SK-N-SH treated with all-trans-retinoic acid at 6 μM for 48 hours (cell line): Measurements from ENCODE around the gene SLC40A1.

Experiments used
- ATAC-seq: fragments of 200-7000 bp; cut with Tn5 transposase; 3 replicates; pipeline ENCODE4 v1.9.1; 2020; ENCODE audit warnings: mild to moderate bottlenecking, moderate library complexity
- BACH2 ChIP-seq: fragments of 250-450 bp; sonication (Bioruptor Pico); IDR thresholded peaks from 2 replicates; pipeline ENCODE4 v1.9.0; 2021; ENCODE audit warnings: mild to moderate bottlenecking, borderline replicate concordance
- CSDC2 ChIP-seq: fragments of 250-450 bp; sonication (Bioruptor Pico); IDR thresholded peaks from 2 replicates; pipeline ENCODE4 v1.5.0; 2020; ENCODE audit warnings: mild to moderate bottlenecking, moderate library complexity
- ESRRG ChIP-seq: fragments of 250-450 bp; sonication (Bioruptor Pico); IDR thresholded peaks from 2 replicates; pipeline ENCODE4 v1.6.1; 2021; ENCODE audit warnings: mild to moderate bottlenecking
- GLIS3 ChIP-seq: fragments of 250-450 bp; sonication (Bioruptor Pico); IDR thresholded peaks from 2 replicates; pipeline ENCODE4 v1.5.0; 2020; ENCODE audit warnings: mild to moderate bottlenecking, moderate library complexity
- ISL1 ChIP-seq: fragments of 250-450 bp; sonication (Bioruptor Pico); IDR thresholded peaks from 2 replicates; pipeline ENCODE4 v2.1.2; 2022; ENCODE audit warnings: mild to moderate bottlenecking, moderate library complexity
- OSR1 ChIP-seq: fragments of 250-450 bp; sonication (Bioruptor Pico); IDR thresholded peaks from 2 replicates; pipeline ENCODE4 v1.8.0; 2022; ENCODE audit warnings: moderate library complexity, mild to moderate bottlenecking, inconsistent platforms
- PPARA ChIP-seq: fragments of 250-450 bp; sonication (Bioruptor Pico); IDR thresholded peaks from 2 replicates; pipeline ENCODE4 v1.5.0; 2020; ENCODE audit warnings: mild to moderate bottlenecking, borderline replicate concordance
- RARB ChIP-seq: fragments of 250-450 bp; sonication (Bioruptor Pico); IDR thresholded peaks from 2 replicates; pipeline ENCODE4 v1.8.0; 2021; ENCODE audit warnings: mild to moderate bottlenecking, moderate library complexity
- SNAI2 ChIP-seq: fragments of 250-450 bp; sonication (Bioruptor Pico); IDR thresholded peaks from 2 replicates; pipeline ENCODE4 v1.5.0; 2020; ENCODE audit warnings: mild to moderate bottlenecking, moderate library complexity
- TCF4 ChIP-seq: fragments of 250-450 bp; sonication (Bioruptor Pico); IDR thresholded peaks from 2 replicates; pipeline ENCODE4 v1.8.0; 2021; ENCODE audit warnings: mild to moderate bottlenecking, moderate library complexity, borderline replicate concordance
- ZC3H10 ChIP-seq: fragments of 250-450 bp; sonication (Bioruptor Pico); IDR thresholded peaks from 2 replicates; pipeline ENCODE4 v1.5.1; 2021; ENCODE audit warnings: mild to moderate bottlenecking, moderate library complexity
- ZFP3 ChIP-seq: fragments of 250-450 bp; sonication (Bioruptor Pico); IDR thresholded peaks from 2 replicates; pipeline ENCODE4 v1.5.0; 2020; ENCODE audit warnings: mild to moderate bottlenecking, moderate library complexity
- ZFP30 ChIP-seq: fragments of 450-650 bp; formaldehyde crosslinking; IDR thresholded peaks from 2 replicates; pipeline ENCODE4 v1.5.0; 2022; ENCODE audit warnings: mild to moderate bottlenecking, moderate library complexity
- ZNF565 ChIP-seq: fragments of 450-650 bp; formaldehyde crosslinking; conservative IDR thresholded peaks from 2 replicates; pipeline ENCODE4 v1.5.0; 2020; ENCODE audit warnings: low read depth, mild to moderate bottlenecking, moderate library complexity
- ZNF70 ChIP-seq: fragments of 450-650 bp; formaldehyde crosslinking; IDR thresholded peaks from 2 replicates; pipeline ENCODE4 v1.5.0; 2020; ENCODE audit warnings: mild to moderate bottlenecking, moderate library complexity
- ZNF8 ChIP-seq: fragments of 450-650 bp; formaldehyde crosslinking; IDR thresholded peaks from 2 replicates; pipeline ENCODE4 v1.5.0; 2020; ENCODE audit warnings: mild to moderate bottlenecking, moderate library complexity
- TF ChIP-seq, protein P1 (sequence below): fragments of 250-450 bp; sonication (Bioruptor Pico); IDR thresholded peaks from 2 replicates; pipeline ENCODE4 v1.8.0; 2020; ENCODE audit warnings: mild to moderate bottlenecking, moderate library complexity, borderline replicate concordance
- TF ChIP-seq, protein P2 (sequence below): fragments of 250-450 bp; sonication (Bioruptor Pico); IDR thresholded peaks from 2 replicates; pipeline ENCODE4 v1.5.1; 2020; ENCODE audit warnings: low read depth, mild to moderate bottlenecking, moderate library complexity
- TF ChIP-seq, protein P3 (sequence below): fragments of 250-450 bp; sonication (Bioruptor Pico); IDR thresholded peaks from 2 replicates; pipeline ENCODE4 v1.8.0; 2021; ENCODE audit warnings: low read depth, mild to moderate bottlenecking, moderate library complexity, borderline replicate concordance
- TF ChIP-seq, protein P4 (sequence below): fragments of 250-450 bp; sonication (Bioruptor Pico); IDR thresholded peaks from 2 replicates; pipeline ENCODE4 v1.5.0; 2020; ENCODE audit warnings: mild to moderate bottlenecking, moderate library complexity

Gene SLC40A1

DNA sequence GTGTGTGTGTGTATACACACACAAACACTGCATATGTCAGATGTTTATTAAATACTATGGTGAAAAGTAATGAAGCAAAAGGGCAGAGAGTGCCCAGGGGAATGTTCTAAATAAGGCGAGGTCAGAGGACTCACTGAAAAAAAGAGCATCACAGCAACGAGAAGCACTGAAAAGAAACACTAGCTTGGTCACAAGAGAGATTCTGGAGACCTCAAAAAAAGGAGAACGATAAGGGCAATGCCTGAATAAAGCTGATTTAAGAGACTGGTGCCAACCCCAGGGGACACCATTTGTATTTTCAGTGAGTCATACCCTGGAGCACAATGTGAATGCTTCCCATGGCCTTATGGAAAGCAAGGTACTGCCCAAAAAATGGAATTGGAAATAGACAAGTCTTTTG is 14.5 kb downstream of the SLC40A1 start (continued):
- TF ChIP-seq, protein P1, sequence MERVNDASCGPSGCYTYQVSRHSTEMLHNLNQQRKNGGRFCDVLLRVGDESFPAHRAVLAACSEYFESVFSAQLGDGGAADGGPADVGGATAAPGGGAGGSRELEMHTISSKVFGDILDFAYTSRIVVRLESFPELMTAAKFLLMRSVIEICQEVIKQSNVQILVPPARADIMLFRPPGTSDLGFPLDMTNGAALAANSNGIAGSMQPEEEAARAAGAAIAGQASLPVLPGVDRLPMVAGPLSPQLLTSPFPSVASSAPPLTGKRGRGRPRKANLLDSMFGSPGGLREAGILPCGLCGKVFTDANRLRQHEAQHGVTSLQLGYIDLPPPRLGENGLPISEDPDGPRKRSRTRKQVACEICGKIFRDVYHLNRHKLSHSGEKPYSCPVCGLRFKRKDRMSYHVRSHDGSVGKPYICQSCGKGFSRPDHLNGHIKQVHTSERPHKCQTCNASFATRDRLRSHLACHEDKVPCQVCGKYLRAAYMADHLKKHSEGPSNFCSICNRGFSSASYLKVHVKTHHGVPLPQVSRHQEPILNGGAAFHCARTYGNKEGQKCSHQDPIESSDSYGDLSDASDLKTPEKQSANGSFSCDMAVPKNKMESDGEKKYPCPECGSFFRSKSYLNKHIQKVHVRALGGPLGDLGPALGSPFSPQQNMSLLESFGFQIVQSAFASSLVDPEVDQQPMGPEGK (CRISPR knock-in tag), result no peak

DNA sequence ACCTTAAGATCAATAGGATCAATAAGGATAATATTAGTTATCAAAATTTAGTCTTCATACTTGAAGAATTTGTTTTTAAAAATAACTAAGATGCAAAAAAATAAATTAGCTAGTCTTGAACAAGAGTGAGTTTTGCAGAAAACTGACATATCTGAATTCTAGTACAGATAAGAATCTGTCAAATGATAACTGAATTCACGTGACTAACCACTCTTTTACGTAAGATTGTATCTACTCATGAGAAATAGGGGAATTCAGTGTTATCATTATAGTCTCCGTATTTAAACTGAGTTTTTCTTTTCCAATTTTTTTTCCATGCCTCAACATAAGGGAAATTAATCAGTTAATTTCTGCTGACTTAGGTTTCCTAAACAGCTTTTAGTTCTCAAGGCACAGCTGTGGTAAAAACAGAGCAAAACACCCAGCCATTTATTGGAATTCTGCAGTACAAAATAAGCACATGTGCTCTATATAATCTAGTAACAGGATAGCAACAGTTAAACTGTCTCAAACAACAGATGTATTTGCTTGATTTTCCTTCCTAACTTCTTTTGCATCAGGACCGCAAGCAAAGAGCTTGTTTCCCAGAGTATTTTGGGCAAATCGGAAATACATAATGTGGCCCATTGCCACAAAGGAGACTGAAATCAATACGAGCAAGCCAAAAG is 19.1 kb downstream of the SLC40A1 start:
- TF ChIP-seq ESRRG (CRISPR knock-in tag) (no peak), ZC3H10 (CRISPR knock-in tag) (no peak), GLIS3 (CRISPR knock-in tag) (no peak)
- no peak for ATAC-seq

DNA sequence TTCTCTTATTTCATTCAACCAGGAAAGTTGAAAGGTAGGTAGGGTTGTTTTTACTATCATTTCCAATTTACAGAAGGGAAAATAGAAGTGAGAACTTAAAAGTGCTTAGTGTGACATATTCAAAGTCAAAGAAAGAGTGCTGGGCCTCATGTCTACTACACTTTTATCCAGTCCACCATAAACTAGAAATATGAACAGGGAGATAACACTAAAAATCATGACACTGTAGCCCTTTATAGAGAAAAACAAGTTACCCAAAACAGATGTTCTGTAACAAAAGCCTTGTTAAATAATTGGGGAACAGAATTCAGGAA is 20.4 kb downstream of the SLC40A1 start:
- TF ChIP-seq ZNF70 (CRISPR knock-in tag) (no peak), ZFP3 (CRISPR knock-in tag) (no peak), SNAI2 (no peak), ZNF8 (CRISPR knock-in tag) (no peak), GLIS3 (CRISPR knock-in tag) (no peak), ESRRG (CRISPR knock-in tag) (no peak), CSDC2 (CRISPR knock-in tag) (no peak), BACH2 (CRISPR knock-in tag) (no peak), OSR1 (CRISPR knock-in tag) (no peak), TCF4 (no peak), RARB (CRISPR knock-in tag) (no peak), ZFP30 (no peak), ZC3H10 (CRISPR knock-in tag) (no peak), ISL1 (CRISPR knock-in tag) (no peak)
- TF ChIP-seq, protein P2, sequence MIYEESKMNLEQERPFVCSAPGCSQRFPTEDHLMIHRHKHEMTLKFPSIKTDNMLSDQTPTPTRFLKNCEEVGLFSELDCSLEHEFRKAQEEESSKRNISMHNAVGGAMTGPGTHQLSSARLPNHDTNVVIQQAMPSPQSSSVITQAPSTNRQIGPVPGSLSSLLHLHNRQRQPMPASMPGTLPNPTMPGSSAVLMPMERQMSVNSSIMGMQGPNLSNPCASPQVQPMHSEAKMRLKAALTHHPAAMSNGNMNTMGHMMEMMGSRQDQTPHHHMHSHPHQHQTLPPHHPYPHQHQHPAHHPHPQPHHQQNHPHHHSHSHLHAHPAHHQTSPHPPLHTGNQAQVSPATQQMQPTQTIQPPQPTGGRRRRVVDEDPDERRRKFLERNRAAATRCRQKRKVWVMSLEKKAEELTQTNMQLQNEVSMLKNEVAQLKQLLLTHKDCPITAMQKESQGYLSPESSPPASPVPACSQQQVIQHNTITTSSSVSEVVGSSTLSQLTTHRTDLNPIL (CRISPR knock-in tag), result no peak
- TF ChIP-seq, protein P3, sequence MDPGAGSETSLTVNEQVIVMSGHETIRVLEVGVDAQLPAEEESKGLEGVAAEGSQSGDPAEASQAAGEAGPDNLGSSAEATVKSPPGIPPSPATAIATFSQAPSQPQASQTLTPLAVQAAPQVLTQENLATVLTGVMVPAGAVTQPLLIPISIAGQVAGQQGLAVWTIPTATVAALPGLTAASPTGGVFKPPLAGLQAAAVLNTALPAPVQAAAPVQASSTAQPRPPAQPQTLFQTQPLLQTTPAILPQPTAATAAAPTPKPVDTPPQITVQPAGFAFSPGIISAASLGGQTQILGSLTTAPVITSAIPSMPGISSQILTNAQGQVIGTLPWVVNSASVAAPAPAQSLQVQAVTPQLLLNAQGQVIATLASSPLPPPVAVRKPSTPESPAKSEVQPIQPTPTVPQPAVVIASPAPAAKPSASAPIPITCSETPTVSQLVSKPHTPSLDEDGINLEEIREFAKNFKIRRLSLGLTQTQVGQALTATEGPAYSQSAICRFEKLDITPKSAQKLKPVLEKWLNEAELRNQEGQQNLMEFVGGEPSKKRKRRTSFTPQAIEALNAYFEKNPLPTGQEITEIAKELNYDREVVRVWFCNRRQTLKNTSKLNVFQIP (CRISPR knock-in tag), result no peak
- TF ChIP-seq, protein P1 (CRISPR knock-in tag), result no peak
- TF ChIP-seq, protein P4, sequence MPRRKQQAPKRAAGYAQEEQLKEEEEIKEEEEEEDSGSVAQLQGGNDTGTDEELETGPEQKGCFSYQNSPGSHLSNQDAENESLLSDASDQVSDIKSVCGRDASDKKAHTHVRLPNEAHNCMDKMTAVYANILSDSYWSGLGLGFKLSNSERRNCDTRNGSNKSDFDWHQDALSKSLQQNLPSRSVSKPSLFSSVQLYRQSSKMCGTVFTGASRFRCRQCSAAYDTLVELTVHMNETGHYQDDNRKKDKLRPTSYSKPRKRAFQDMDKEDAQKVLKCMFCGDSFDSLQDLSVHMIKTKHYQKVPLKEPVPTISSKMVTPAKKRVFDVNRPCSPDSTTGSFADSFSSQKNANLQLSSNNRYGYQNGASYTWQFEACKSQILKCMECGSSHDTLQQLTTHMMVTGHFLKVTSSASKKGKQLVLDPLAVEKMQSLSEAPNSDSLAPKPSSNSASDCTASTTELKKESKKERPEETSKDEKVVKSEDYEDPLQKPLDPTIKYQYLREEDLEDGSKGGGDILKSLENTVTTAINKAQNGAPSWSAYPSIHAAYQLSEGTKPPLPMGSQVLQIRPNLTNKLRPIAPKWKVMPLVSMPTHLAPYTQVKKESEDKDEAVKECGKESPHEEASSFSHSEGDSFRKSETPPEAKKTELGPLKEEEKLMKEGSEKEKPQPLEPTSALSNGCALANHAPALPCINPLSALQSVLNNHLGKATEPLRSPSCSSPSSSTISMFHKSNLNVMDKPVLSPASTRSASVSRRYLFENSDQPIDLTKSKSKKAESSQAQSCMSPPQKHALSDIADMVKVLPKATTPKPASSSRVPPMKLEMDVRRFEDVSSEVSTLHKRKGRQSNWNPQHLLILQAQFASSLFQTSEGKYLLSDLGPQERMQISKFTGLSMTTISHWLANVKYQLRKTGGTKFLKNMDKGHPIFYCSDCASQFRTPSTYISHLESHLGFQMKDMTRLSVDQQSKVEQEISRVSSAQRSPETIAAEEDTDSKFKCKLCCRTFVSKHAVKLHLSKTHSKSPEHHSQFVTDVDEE (CRISPR knock-in tag), result no peak
- no peak for ATAC-seq

DNA sequence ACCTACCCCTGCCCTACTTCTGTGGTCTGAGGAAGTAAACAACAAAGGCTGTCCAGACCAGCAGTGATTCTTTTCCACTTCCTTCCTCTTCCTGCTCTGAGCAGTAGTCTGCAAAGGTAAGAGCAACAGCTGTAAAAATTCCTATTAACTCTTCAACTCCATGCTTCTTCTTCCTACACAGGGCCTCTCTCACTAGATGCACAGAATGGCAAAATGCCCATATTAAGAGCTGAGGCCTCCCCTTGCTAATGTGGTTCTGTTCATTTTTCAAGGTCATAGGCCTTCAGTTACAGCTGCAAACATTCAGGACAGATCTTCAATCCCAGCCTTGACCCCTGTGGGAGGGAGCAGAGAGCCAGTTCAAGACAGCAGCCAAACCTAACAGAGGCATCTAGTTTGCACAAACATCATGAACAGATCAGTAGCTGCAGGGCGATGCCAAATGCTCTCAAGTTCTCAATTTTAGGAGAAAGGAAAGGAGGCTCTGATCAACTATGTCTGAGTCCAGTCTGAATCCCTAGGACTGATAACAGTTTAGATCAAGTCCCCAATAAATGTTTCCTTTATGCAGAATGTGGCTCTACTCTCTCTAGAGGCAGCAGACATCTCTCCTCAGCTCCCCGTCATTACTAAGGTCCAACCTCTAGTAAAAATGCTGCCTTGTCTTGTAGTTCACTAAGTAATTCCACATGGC is 20.9 kb downstream of the SLC40A1 start:
- ATAC-seq, result no peak; the same call in 2 of the 3 replicates
- TF ChIP-seq PPARA (no peak), ZC3H10 (CRISPR knock-in tag) (no peak), ZNF565 (CRISPR knock-in tag) (no peak), ZNF8 (CRISPR knock-in tag) (no peak), SNAI2 (no peak), TCF4 (no peak)
- TF ChIP-seq, protein P3 (CRISPR knock-in tag), result no peak
